Activated CD8-positive, alpha-beta T cell treated with anti-CD3 and anti-CD28 coated beads for 36 hours (primary cell): ENCODE data around the gene FOXO6. TPM values are rescaled to one million over a fixed set of nuclear protein-coding genes. Genes with fewer than 3 reads are reported as not detected.

Source experiments
- ATAC-seq: fragments of 200-7000 bp; cut with Tn5 transposase; one replicate; pipeline ENCODE4 v1.10.0; 2021; ENCODE audit warnings: mild to moderate bottlenecking, moderate library complexity
- CTCF ChIA-PET: fragments of 350-600 bp; sonication (Branson Sonifier 250); formaldehyde crosslinking; loops from one replicate; lab custom pipeline; 2021; ENCODE audit warnings: antibody characterized with exemption; lab: Charles Lee
- POLR2A ChIA-PET: fragments of 350-600 bp; sonication (Branson Sonifier 250); formaldehyde crosslinking; loops from one replicate; lab custom pipeline; 2021; ENCODE audit warnings: antibody characterized with exemption; lab: Charles Lee
- DNase-seq: peaks from one replicate; pipeline ENCODE4 v3.0.0-alpha.2; 2020
- H3K27ac Mint-ChIP-seq: one replicate; pipeline ENCODE4 v1.8.0; 2021; ENCODE audit warnings: mild to moderate bottlenecking, mixed read lengths
- H3K27me3 Mint-ChIP-seq: one replicate; pipeline ENCODE4 v1.8.0; 2021; ENCODE audit warnings: mixed read lengths
- H3K36me3 Mint-ChIP-seq: one replicate; pipeline ENCODE4 v1.8.0; 2021; ENCODE audit warnings: low read depth, mixed read lengths
- H3K4me1 Mint-ChIP-seq: one replicate; pipeline ENCODE4 v1.8.0; 2021; ENCODE audit warnings: low read depth, mixed read lengths
- H3K4me3 Mint-ChIP-seq: one replicate; pipeline ENCODE4 v1.8.0; 2021; ENCODE audit warnings: mild to moderate bottlenecking, moderate library complexity, mixed read lengths
- H3K9me3 Mint-ChIP-seq: one replicate; pipeline ENCODE4 v1.8.0; 2021; ENCODE audit warnings: mixed read lengths
- intact Hi-C: fragments of 100-400 bp; cut with micrococcal nuclease; formaldehyde crosslinking; loops from one replicate; pipeline ENCODE4 v1.10.0; 2022
- total RNA-seq, 2 experiments: library from RNA; stranded (reverse); gene quantifications; one replicate each; pipeline ENCODE4 v1.2.3, GENCODE V29; 2021
- TF ChIP-seq, protein P1 (sequence below): fragments of 200-600 bp; IDR thresholded peaks from one replicate; pipeline ENCODE4 v1.8.0; 2022; ENCODE audit warnings: antibody characterized with exemption, mild to moderate bottlenecking

FOXO6 gene
- total RNA-seq, 2 experiments from 2014 or later = 0.49 to 0.68 TPM

GRCh38 chr1:41397753-41398330, 36.6 kb downstream of the FOXO6 start:
- ATAC-seq = no peak
- intact Hi-C loops = no loop called here
- ChIA-PET POLR2A (interaction anchor here (0.6 kb wide), 1 partner anchor 262 kb away, joined by 3 read pairs; no protein-coding TSS in a partner anchor), CTCF (interaction anchor here (0.7 kb wide), 1 partner anchor 8 kb away, joined by 3 read pairs; no protein-coding TSS in a partner anchor)
- Mint-ChIP-seq H3K36me3 (no peaks in the 10 kb centered on the region), H3K27ac (no peak overlapping the region), H3K4me1 (no peaks in the 10 kb centered on the region), H3K4me3 (no peak overlapping the region), H3K9me3 (no peaks in the 10 kb centered on the region), H3K27me3 (peaks cover 26% of the 10 kb centered on the region)
- DNase-seq = no peak
- TF ChIP-seq, protein P1, sequence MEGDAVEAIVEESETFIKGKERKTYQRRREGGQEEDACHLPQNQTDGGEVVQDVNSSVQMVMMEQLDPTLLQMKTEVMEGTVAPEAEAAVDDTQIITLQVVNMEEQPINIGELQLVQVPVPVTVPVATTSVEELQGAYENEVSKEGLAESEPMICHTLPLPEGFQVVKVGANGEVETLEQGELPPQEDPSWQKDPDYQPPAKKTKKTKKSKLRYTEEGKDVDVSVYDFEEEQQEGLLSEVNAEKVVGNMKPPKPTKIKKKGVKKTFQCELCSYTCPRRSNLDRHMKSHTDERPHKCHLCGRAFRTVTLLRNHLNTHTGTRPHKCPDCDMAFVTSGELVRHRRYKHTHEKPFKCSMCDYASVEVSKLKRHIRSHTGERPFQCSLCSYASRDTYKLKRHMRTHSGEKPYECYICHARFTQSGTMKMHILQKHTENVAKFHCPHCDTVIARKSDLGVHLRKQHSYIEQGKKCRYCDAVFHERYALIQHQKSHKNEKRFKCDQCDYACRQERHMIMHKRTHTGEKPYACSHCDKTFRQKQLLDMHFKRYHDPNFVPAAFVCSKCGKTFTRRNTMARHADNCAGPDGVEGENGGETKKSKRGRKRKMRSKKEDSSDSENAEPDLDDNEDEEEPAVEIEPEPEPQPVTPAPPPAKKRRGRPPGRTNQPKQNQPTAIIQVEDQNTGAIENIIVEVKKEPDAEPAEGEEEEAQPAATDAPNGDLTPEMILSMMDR = no peak

GRCh38 chr1:41399145-41399795, 38.0 kb downstream of the FOXO6 start:
- intact Hi-C loops = no loop called here
- no peak for DNase-seq
- Mint-ChIP-seq H3K27ac (no peak overlapping the region), H3K36me3 (no peaks in the 10 kb centered on the region), H3K4me1 (peaks cover 5% of the 10 kb centered on the region), H3K27me3 (peaks cover 34% of the 10 kb centered on the region), H3K4me3 (no peak overlapping the region), H3K9me3 (no peaks in the 10 kb centered on the region)
- no peak for ATAC-seq
- CTCF ChIA-PET = interaction anchor here (0.9 to 1.5 kb wide), 3 partner anchors 16 to 117 kb away, joined by 3 to 4 read pairs (median 4); no protein-coding TSS in a partner anchor
- POLR2A ChIA-PET = no interaction called here
- TF ChIP-seq, protein P1 = no peak

DNA sequence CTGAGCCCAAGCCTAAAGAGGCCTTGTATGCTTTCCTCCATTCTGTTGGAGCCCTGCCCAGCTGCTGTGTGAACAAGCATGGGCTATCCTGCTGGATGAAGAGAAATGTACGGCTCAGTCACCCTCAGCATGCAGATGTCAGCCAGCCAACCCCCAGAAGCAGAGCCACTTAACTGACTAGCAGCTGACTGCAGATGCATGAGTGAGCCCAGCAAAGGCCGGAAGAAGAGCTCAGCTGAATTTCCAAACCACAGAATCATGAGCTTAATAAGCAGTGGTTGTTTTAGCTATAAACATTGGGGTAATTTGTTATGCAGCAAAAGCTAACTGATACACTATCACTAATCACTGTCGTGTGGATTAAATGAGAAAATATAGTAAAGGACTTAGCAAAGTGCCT, 39.0 kb downstream of the FOXO6 start:
- H3K4me3 Mint-ChIP-seq = no peak overlapping the region
- POLR2A ChIA-PET = no interaction called here
- H3K9me3 Mint-ChIP-seq = no peaks in the 10 kb centered on the region
- DNase-seq (no peak), ATAC-seq (no peak)
- no peaks in the 10 kb centered on the region for H3K36me3 Mint-ChIP-seq
- H3K27me3 Mint-ChIP-seq = peaks cover 34% of the 10 kb centered on the region
- H3K27ac Mint-ChIP-seq = no peak overlapping the region
- TF ChIP-seq, protein P1 = no peak
- peaks cover 8% of the 10 kb centered on the region for H3K4me1 Mint-ChIP-seq
- CTCF ChIA-PET = interaction anchor here (0.9 to 1.5 kb wide), 3 partner anchors 16 to 118 kb away, joined by 3 to 4 read pairs (median 4); no protein-coding TSS in a partner anchor
- intact Hi-C loops = no loop called here

DNA sequence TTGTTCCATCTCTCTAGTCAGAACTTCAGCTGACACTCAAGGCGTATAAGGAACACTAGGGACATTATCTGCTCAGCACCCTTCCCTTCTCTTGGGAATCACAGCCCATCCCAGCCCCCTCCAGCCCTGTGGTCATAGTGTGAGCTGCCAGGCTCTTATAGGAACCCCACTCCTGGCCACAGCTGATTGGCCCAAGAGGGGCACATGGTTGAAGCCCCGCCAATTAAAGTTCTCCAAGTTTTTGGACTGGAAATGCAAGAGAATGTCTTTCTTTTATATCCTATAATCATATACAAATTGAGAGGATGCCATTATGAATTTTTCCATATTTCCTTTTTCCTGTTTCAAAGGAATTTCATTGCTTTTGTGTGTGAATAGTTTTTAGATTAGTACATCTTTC, 40.7 kb downstream of the FOXO6 start:
- Mint-ChIP-seq H3K36me3 (no peaks in the 10 kb centered on the region), H3K27ac (no peak overlapping the region), H3K9me3 (no peaks in the 10 kb centered on the region), H3K27me3 (peaks cover 20% of the 10 kb centered on the region), H3K4me1 (peaks cover 8% of the 10 kb centered on the region), H3K4me3 (no peak overlapping the region)
- ATAC-seq (no peak), DNase-seq (no peak)
- ChIA-PET CTCF (no interaction called here), POLR2A (no interaction called here)
- intact Hi-C loops = no loop called here
- TF ChIP-seq, protein P1 = no peak

DNA sequence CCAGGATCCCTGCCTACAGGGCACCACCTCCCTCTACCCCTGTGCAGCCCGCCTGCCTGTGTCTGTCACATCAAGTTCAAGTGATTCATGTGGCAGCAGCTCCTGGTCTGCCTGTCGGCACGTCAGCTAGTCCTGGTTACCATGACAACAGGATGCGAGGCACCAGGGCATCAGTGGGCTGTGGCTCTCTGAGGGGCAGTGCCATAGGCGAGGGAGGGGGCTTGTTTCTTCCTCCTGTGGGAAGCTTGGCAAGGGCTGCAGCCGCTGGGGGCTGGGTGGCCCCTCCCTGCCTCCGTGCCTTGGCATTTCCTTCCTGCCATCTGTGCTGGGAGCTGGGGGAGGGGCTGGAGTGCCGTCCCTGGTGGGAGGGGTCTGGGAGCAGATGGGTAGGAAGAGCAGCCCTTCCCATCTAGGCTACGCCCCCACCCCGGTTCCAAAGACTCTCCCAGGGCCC, 43.1 kb downstream of the FOXO6 start:
- Mint-ChIP-seq H3K27me3 (peaks cover 28% of the 10 kb centered on the region), H3K9me3 (no peaks in the 10 kb centered on the region), H3K4me3 (no peak overlapping the region), H3K27ac (no peak overlapping the region), H3K4me1 (peaks cover 8% of the 10 kb centered on the region), H3K36me3 (no peaks in the 10 kb centered on the region)
- intact Hi-C loops = no loop called here
- DNase-seq (peak; percentile 75), ATAC-seq (peak; percentile 94)
- POLR2A ChIA-PET = no interaction called here
- CTCF ChIA-PET = interaction anchor here (0.8 to 1.6 kb wide), 2 partner anchors 13 to 122 kb away, joined by 4 to 6 read pairs; no protein-coding TSS in a partner anchor
- TF ChIP-seq, protein P1 = no peak
